Adrenal gland (tissue), 12 donors: Measurements from ENCODE around the gene EIF5B. TPM values are rescaled to one million over a fixed set of nuclear protein-coding genes. Genes with fewer than 3 reads are reported as not detected.
"Not testable (repeated sequence)": the region's sequence is repeated elsewhere in the genome, so short reads cannot be mapped to it uniquely, and the experiment has no call there.

ENCODE experiments used
- DNase-seq, 7 donors: peaks; one replicate each; pipeline ENCODE4 v3.0.0-alpha.2; 2019 to 2020
- H3K27ac ChIP-seq, 5 donors: fragments of 200-600 bp; sonication (generic) in 4 of 5; 1 replicate in 3 of 5; 2 replicates in 2 of 5; pipeline versions ENCODE4 v1.5.1 to v1.8.0; 2016 to 2020; ENCODE audit warnings: mild to moderate bottlenecking in 1 of 5
- H3K27me3 ChIP-seq: fragments of 200-600 bp; 2 replicates; pipeline ENCODE4 v1.8.0; 2021
- H3K36me3 ChIP-seq, 2 donors: fragments of 200-600 bp; replicated peaks in 1 of 2; 1 replicate in 1 of 2; 2 replicates in 1 of 2; pipeline versions ENCODE4 v1.5.1 to v1.8.0; 2018 to 2022
- H3K4me1 ChIP-seq, 2 donors: fragments of 200-600 bp; replicated peaks in 1 of 2; 1 replicate in 1 of 2; 2 replicates in 1 of 2; pipeline versions ENCODE4 v1.5.1 to v1.8.0; 2018 to 2021
- H3K4me3 ChIP-seq, 4 donors: fragments of 200-600 bp; sonication (generic) in 3 of 4; one replicate each; pipeline ENCODE4 v1.5.1; 2016 to 2018
- H3K9me3 ChIP-seq, 3 donors: fragments of 200-600 bp; sonication (generic) in 1 of 3; replicated peaks in 1 of 3; 1 replicate in 2 of 3; 2 replicates in 1 of 3; pipeline versions ENCODE4 v1.5.1 to v1.8.0; 2016 to 2021
- POLR2A ChIP-seq, 2 donors: fragments of 450-650 bp; IDR thresholded peaks; one replicate each; pipeline ENCODE4 v1.6.1; 2017; ENCODE audit warnings: antibody characterized with exemption in 2 of 2, mild to moderate bottlenecking in 2 of 2, moderate library complexity in 1 of 2
- WGBS, 4 donors: extraction: QIAGEN DNeasy Blood & Tissue Kit in 2 of 4; methylation state at CpG; one replicate each; pipeline versions ENCODE4 v1.1.5 to v1.1.7; 2013 to 2017; 5-methylcytosine and 5-hydroxymethylcytosine counted together
- intact Hi-C, 2 donors: fragments of 100-400 bp; cut with DNase I; formaldehyde crosslinking; loops; one replicate each; pipeline versions ENCODE4 v1.14.1 to v1.15.0; 2022 to 2023
- polyA plus RNA-seq, 3 donors: library from polyadenylated mRNA; stranded (reverse); fragments of 200-250 nt in 2 of 3; fragments of 350-450 nt in 1 of 3; fragmentation: Illumina TruSeq in 1 of 3; extraction: RNeasy Lipid Tissue Mini Kit (QIAGEN cat#74804) in 1 of 3; gene quantifications; one replicate each; pipeline ENCODE4 v1.2.3, GENCODE V29; 2013 to 2014
- total RNA-seq, 9 donors: library from RNA; depleted of rRNA in 4 of 9; stranded (reverse); fragments of >200 nt in 4 of 9; fragments of 120-200 nt in 1 of 9; fragmentation: NEBNext Ultra II Directional in 1 of 9; extraction: Animal tissue kit (Norgen Biotek cat#: 25700) in 1 of 9; gene quantifications; one replicate each; pipeline versions ENCODE4 v1.1.0 to v1.2.4, GENCODE V29; 2013 to 2023
- TF ChIP-seq, protein P1 (sequence below), 6 experiments: fragments of 450-650 bp in 4 of 6; fragments of 200-600 bp in 2 of 6; sonication (generic) in 1 of 6; IDR thresholded peaks; 1 replicate in 5 of 6; 2 replicates in 1 of 6; pipeline versions ENCODE4 v1.5.1 to v1.8.0; 2016 to 2021; ENCODE audit warnings: antibody characterized with exemption in 6 of 6, mild to moderate bottlenecking in 2 of 6, moderate library complexity in 1 of 6
- donor health status: healthy with polysubstance abuse.
- donor health status: Bipolar disorder and iron deficiency.
- donor health status: DM: yes; HTN: yes; CAD: no.
- donor health status: DM: no; HTN: no; CAD: no.
- donor health status: DM: no; HTN: no; CAD: no.
- donor health status: DM: yes; HTN: yes; CAD: no.

The EIF5B gene
- total and polyA plus RNA-seq, 12 donors, result 11.1 to 71.3 (median 27.4) TPM

DNA sequence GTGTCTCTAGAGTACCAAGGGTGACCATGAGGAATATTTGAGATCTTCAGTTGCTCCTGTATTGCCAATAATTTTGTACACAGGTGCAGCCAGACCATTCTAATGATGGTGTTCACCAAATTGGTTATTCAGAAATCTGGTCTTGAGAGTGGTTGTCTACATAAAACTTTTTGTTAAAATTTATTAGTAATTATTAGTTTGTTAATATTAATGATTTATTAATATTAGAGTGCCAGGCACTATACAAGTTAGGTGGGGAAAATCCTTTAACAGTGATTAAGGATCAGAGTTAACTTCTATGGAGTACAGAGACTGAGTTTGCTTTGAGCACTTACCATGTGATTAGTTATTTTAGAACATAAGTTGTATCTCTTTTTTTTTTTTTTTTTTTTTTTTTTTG, 9.0 kb downstream of the EIF5B start:
- H3K27ac ChIP-seq, result no peak overlapping the region
- no peaks in the 10 kb centered on the region for H3K9me3 ChIP-seq
- no peak overlapping the region for H3K4me3 ChIP-seq
- intact Hi-C loops, result no loop called here
- peaks cover 0 to 11% of the 10 kb centered on the region in 2 donors for H3K4me1 ChIP-seq
- no peak for DNase-seq
- no peaks in the 10 kb centered on the region for H3K36me3 ChIP-seq
- no peaks in the 10 kb centered on the region for H3K27me3 ChIP-seq
- TF ChIP-seq, protein P1, sequence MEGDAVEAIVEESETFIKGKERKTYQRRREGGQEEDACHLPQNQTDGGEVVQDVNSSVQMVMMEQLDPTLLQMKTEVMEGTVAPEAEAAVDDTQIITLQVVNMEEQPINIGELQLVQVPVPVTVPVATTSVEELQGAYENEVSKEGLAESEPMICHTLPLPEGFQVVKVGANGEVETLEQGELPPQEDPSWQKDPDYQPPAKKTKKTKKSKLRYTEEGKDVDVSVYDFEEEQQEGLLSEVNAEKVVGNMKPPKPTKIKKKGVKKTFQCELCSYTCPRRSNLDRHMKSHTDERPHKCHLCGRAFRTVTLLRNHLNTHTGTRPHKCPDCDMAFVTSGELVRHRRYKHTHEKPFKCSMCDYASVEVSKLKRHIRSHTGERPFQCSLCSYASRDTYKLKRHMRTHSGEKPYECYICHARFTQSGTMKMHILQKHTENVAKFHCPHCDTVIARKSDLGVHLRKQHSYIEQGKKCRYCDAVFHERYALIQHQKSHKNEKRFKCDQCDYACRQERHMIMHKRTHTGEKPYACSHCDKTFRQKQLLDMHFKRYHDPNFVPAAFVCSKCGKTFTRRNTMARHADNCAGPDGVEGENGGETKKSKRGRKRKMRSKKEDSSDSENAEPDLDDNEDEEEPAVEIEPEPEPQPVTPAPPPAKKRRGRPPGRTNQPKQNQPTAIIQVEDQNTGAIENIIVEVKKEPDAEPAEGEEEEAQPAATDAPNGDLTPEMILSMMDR (IDR thresholded peaks at IDR 0.05), result no peak
- TF ChIP-seq POLR2A (IDR thresholded peaks at IDR 0.05), result no peak

DNA sequence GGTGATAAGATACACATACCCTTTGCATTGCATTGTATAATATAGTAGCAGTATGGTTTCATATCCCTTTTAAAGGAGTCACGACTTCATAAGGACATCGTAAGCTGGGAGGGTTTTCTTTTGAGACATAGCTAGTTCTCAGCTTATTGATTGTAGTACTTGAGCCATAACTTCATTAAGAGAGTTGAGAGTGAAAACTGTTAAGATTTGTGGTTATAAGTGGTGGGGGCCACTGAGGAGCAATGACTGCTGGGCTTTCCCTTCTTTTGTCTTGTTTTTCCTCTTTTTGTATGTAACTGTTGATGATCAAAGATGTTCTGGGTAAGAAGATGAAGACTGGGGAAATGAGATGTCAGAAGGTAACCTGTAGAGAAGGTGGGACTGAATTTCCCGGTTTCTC, 11.0 kb downstream of the EIF5B start:
- Histone ChIP-seq H3K27me3 (no peaks in the 10 kb centered on the region), H3K36me3 (no peaks in the 10 kb centered on the region), H3K4me1 (peaks cover 0 to 11% of the 10 kb centered on the region in 2 donors), H3K4me3 (no peak overlapping the region), H3K9me3 (no peaks in the 10 kb centered on the region), H3K27ac (no peak overlapping the region)
- intact Hi-C loops, result no loop called here
- TF ChIP-seq, protein P1 (IDR thresholded peaks at IDR 0.05), result no peak
- TF ChIP-seq POLR2A (IDR thresholded peaks at IDR 0.05), result no peak
- DNase-seq, result no peak
- 80 to 92% (median 89%) methylated on average over 3 of the region's 3 CpGs for WGBS, 4 donors

DNA sequence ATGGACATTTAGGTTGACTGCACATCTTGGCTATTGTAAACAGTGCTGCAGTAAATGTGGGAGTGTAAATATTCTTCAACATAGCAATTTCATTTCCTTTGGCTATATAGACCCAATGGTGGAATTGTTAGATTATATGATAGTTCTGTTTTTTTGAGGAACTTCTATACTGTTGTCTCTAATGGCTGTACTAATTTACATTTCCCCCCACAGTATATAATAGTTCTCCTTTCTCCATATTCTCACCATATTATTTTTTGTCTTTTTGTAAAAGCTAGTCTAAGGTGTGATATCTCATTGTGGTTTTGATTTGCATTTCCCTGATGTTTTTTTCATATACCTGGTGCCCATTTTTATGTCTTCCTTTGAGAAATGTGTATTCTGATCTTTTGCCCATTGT, 13.0 kb downstream of the EIF5B start:
- DNase-seq, result no peak
- Histone ChIP-seq H3K9me3 (no peaks in the 10 kb centered on the region), H3K4me3 (no peak overlapping the region), H3K36me3 (no peaks in the 10 kb centered on the region), H3K27me3 (no peaks in the 10 kb centered on the region), H3K4me1 (peaks cover 0 to 11% of the 10 kb centered on the region in 2 donors), H3K27ac (no peak overlapping the region)
- intact Hi-C loops, result no loop called here
- TF ChIP-seq, protein P1 (IDR thresholded peaks at IDR 0.05), result no peak

DNA sequence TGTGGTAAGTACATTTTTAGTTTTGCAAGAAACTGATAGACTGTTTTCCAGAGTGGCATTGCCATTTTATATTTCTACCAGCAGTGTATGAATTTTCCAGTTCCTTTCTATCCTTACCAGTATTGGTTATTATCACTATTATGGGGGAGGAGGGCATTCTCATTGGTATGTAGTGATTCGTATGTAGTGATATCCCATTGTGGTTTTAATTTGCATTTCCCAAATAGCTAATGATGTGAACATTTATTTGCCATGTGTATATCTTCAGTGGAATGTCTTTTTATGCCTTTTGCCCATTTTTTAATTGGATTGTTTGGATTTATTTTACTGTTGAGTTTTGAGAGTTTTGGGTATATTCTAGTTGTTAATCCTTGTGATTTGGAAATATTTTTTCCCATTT, 16.9 kb downstream of the EIF5B start:
- TF ChIP-seq POLR2A (IDR thresholded peaks at IDR 0.05), result no peak
- TF ChIP-seq, protein P1 (IDR thresholded peaks at IDR 0.05), result no peak
- no peaks in the 10 kb centered on the region for H3K27me3 ChIP-seq
- no peaks in the 10 kb centered on the region for H3K9me3 ChIP-seq
- no peak overlapping the region for H3K4me3 ChIP-seq
- H3K4me1 ChIP-seq, result peaks cover 0 to 9% of the 10 kb centered on the region in 2 donors
- H3K27ac ChIP-seq, result no peak overlapping the region
- intact Hi-C loops, result no loop called here
- 91 to 100% (median 94%) methylated on average over 1 of the region's 1 CpG for WGBS, 4 donors
- H3K36me3 ChIP-seq, result no peaks in the 10 kb centered on the region
- DNase-seq, result no peak

DNA sequence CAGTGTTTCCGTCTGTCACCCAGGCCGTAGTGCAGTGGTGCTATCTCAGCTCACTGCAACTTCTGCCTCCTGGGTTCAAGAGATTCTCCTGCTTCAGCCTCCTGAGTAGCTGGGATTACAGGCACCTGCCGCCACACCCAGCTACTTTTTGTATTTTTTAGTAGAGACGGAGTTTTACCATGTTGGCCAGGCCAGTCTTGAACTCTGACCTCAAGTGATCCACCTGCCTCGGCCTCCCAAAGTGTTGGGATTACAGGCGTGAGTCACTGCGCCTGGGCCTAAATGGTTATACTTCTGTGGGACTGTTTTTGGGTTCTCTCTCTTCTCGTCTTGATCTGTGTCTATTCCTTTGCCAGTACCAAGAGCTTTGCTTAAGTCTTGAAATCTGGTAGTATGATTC, 17.6 kb downstream of the EIF5B start:
- H3K27ac ChIP-seq, intact Hi-C loops, H3K36me3 ChIP-seq, H3K4me1 ChIP-seq, DNase-seq, H3K9me3 ChIP-seq, H3K27me3 ChIP-seq, H3K4me3 ChIP-seq: not testable (repeated sequence)
- 95 to 99% (median 97%) methylated on average over 8 of the region's 8 CpGs for WGBS, 4 donors
